Vagina (tissue), 2 donors: ENCODE measurements around the gene ENO3. TPM values are rescaled to one million over a fixed set of nuclear protein-coding genes. Genes with fewer than 3 reads are reported as not detected.

Experiments used
- DNase-seq, 2 donors: peaks; one replicate each; pipeline ENCODE4 v3.0.0-alpha.2; 2017; ENCODE audit errors: extremely low spot score in 2 of 2
- H3K27ac ChIP-seq: fragments of 200-600 bp; sonication (generic); one replicate; pipeline ENCODE4 v1.5.1; 2019
- H3K27me3 ChIP-seq: fragments of 200-600 bp; sonication (generic); one replicate; pipeline ENCODE4 v1.5.1; 2019
- H3K36me3 ChIP-seq, 2 donors: fragments of 200-600 bp; sonication (generic); one replicate each; pipeline ENCODE4 v1.5.1; 2017 to 2019
- H3K4me1 ChIP-seq: fragments of 200-600 bp; sonication (generic); one replicate; pipeline ENCODE4 v1.5.1; 2019
- H3K4me3 ChIP-seq, 2 donors: fragments of 200-600 bp; sonication (generic); 1 replicate in 1 of 2; 2 replicates in 1 of 2; pipeline ENCODE4 v1.5.1; 2016 to 2019
- H3K9me3 ChIP-seq: fragments of 200-600 bp; sonication (generic); one replicate; pipeline ENCODE4 v1.5.1; 2019
- CTCF ChIP-seq, 3 experiments: fragments of 450-650 bp in 2 of 3; fragments of 200-600 bp in 1 of 3; sonication (generic) in 1 of 3; IDR thresholded peaks; one replicate each; pipeline ENCODE4 v1.5.1; 2017 to 2019; ENCODE audit warnings: antibody characterized with exemption in 3 of 3, mild to moderate bottlenecking in 2 of 3, moderate library complexity in 2 of 3
- POLR2A ChIP-seq, 2 donors: fragments of 450-650 bp; IDR thresholded peaks; one replicate each; pipeline ENCODE4 v1.6.1; 2017; ENCODE audit warnings: antibody characterized with exemption in 2 of 2, mild to moderate bottlenecking in 2 of 2, moderate library complexity in 2 of 2
- POLR2AphosphoS5 ChIP-seq, 2 donors: sonication (generic); formaldehyde crosslinking; IDR thresholded peaks; one replicate each; pipeline ENCODE4 v1.9.0; 2017; ENCODE audit warnings: antibody characterized with exemption in 2 of 2, mild to moderate bottlenecking in 2 of 2, low read depth in 1 of 2; ENCODE audit not compliant: insufficient read depth in 1 of 2
- intact Hi-C: fragments of 100-400 bp; cut with DNase I; formaldehyde crosslinking; loops from one replicate; pipeline ENCODE4 v1.15.1; 2023
- microRNA-seq: library from miRNA; unstranded; fragments of <30 nt; microRNA quantifications from one replicate; pipeline ENCODE4, GENCODE V29; 2017; ENCODE audit warnings: borderline number of aligned reads, borderline replicate concordance
- small RNA-seq: library from RNA; depleted of rRNA; stranded (forward); fragments of <200 nt; gene quantifications from one replicate; pipeline ENCODE3, GENCODE V24; 2016
- total RNA-seq: library from RNA; depleted of rRNA; stranded (reverse); fragments of >200 nt; gene quantifications from one replicate; pipeline ENCODE4 v1.2.3, GENCODE V29; 2016

The ENO3 gene
- total RNA-seq, 1 donor from 2014 or later = 5.6 TPM

- H3K9me3 ChIP-seq = no peaks in the 10 kb centered on the region
- H3K36me3 ChIP-seq = peaks cover 0 to 72% of the 10 kb centered on the region in 2 donors
- intact Hi-C loops = no loop called here
- no peak for TF ChIP-seq POLR2A (IDR thresholded peaks at IDR 0.05)
- no peak for TF ChIP-seq CTCF (IDR thresholded peaks at IDR 0.05)
- TF ChIP-seq POLR2AphosphoS5 (IDR thresholded peaks at IDR 0.05; ENCODE audit: insufficient read depth in 1 of 2, low read depth in 1 of 2) = no peak
- DNase-seq = no peak
- H3K27me3 ChIP-seq = no peaks in the 10 kb centered on the region
- no peak overlapping the region for H3K27ac ChIP-seq
- no peak overlapping the region for H3K4me3 ChIP-seq
- H3K4me1 ChIP-seq = peaks cover 25% of the 10 kb centered on the region
Observed at GRCh38 chr17:5003214-5003867, 52.4 kb downstream of the ENO3 start.

Small RNAs within 50 kb of the gene (microRNA-seq; reads per million reads assigned to microRNA genes)
- gene MIR6864 (not detected), gene MIR6865 (not detected)

Small RNAs within 50 kb of the gene (small RNA-seq; reads per million reads assigned to genes)
- gene MIR6864 (not detected), gene MIR6865 (0.26 reads per million)

Other genes with a start within 250 kb of the ENO3 start
- gene PELP1, start 247.0 kb upstream of the ENO3 start, total RNA-seq = 19.4 TPM
- gene ARRB2, start 240.5 kb upstream of the ENO3 start, total RNA-seq = 28.0 TPM
- gene MED11, start 219.7 kb upstream of the ENO3 start, total RNA-seq = 28.5 TPM
- gene ZMYND15, start 211.3 kb upstream of the ENO3 start, total RNA-seq = not detected
- 6.4 TPM for gene CXCL16, start 211.2 kb upstream of the ENO3 start, total RNA-seq
- not detected for gene TM4SF5, start 179.2 kb upstream of the ENO3 start, total RNA-seq
- 12.5 TPM for gene VMO1, start 164.8 kb upstream of the ENO3 start, total RNA-seq
- gene GLTPD2, start 162.2 kb upstream of the ENO3 start, total RNA-seq = not detected
- 110 TPM for gene PSMB6, start 155.0 kb upstream of the ENO3 start, total RNA-seq
- gene PLD2, start 144.0 kb upstream of the ENO3 start, total RNA-seq = 63.6 TPM
- 120 TPM for gene MINK1, start 117.8 kb upstream of the ENO3 start, total RNA-seq
- 1.7 TPM for gene C17orf107, start 51.6 kb upstream of the ENO3 start, total RNA-seq
- 0.98 TPM for gene CHRNE, start 48.0 kb upstream of the ENO3 start, total RNA-seq
- gene GP1BA, start 18.8 kb upstream of the ENO3 start, total RNA-seq = not detected
- 45.7 TPM for gene SLC25A11, start 11.1 kb upstream of the ENO3 start, total RNA-seq
- gene RNF167, start 10.9 kb upstream of the ENO3 start, total RNA-seq = 54.3 TPM
- 811 TPM for gene PFN1, start 2.6 kb upstream of the ENO3 start, total RNA-seq
- 34.6 TPM for gene SPAG7, start 16.7 kb downstream of the ENO3 start, total RNA-seq
- gene CAMTA2, start 36.6 kb downstream of the ENO3 start, total RNA-seq = 36.3 TPM
- 1.7 TPM for gene INCA1, start 46.4 kb downstream of the ENO3 start, total RNA-seq
- gene KIF1C, start 46.8 kb downstream of the ENO3 start, total RNA-seq = 46.9 TPM
- gene SLC52A1, start 84.3 kb downstream of the ENO3 start, total RNA-seq = 0.49 TPM
- 3.4 TPM for gene ZFP3, start 127.3 kb downstream of the ENO3 start, total RNA-seq
- 4.9 TPM for gene ZNF232, start 160.8 kb downstream of the ENO3 start, total RNA-seq
- gene USP6, start 164.9 kb downstream of the ENO3 start, total RNA-seq = 0.49 TPM
- gene ZNF594, start 240.7 kb downstream of the ENO3 start, total RNA-seq = 13.8 TPM